IMR-90 (cell line): ENCODE results near the gene GRID1. TPM values are rescaled to one million over a fixed set of nuclear protein-coding genes. Genes with fewer than 3 reads are reported as not detected.

Source experiments
- ATAC-seq: fragments of 200-7000 bp; cut with Tn5 transposase; 2 replicates; pipeline ENCODE4 v1.9.1; 2020; ENCODE audit warnings: low read depth, mild to moderate bottlenecking, moderate library complexity
- BruUV-seq: library from RNA; stranded (reverse); fragments of 400-500 nt; replicated peaks from 2 replicates; lab custom pipeline; 2021; lab: Mats Ljungman, UMichigan
- CTCF ChIA-PET: fragments of 300-600 bp; formaldehyde crosslinking; extraction: SDS; loops from one replicate; lab custom pipeline; 2021; ENCODE audit warnings: antibody characterized with exemption; lab: Yijun Ruan, JAX
- POLR2A ChIA-PET: fragments of 300-600 bp; sonication (Branson Sonifier 250); formaldehyde crosslinking; loops from one replicate; lab custom pipeline; 2022; ENCODE audit warnings: antibody characterized with exemption; ENCODE audit not compliant: unreplicated experiment; lab: Charles Lee
- DNase-seq: peaks from one replicate; pipeline ENCODE4 v3.0.0; 2013
- H2AFZ ChIP-seq: replicated peaks from 2 replicates; pipeline ENCODE3; 2013; ENCODE audit warnings: low read length, mild to moderate bottlenecking; ENCODE audit not compliant: poor library complexity
- H2AK5ac ChIP-seq: 2 replicates; pipeline ENCODE4 v1.6.1; 2013; ENCODE audit warnings: low read depth, low read length, inconsistent platforms
- H2AK9ac ChIP-seq: replicated peaks from 2 replicates; pipeline ENCODE3; 2013; ENCODE audit warnings: mild to moderate bottlenecking, low read depth, low read length, moderate library complexity; ENCODE audit not compliant: poor library complexity
- H2BK120ac ChIP-seq: 2 replicates; pipeline ENCODE4 v1.6.1; 2013; ENCODE audit warnings: low read depth, low read length, inconsistent platforms
- H2BK15ac ChIP-seq: 3 replicates; pipeline ENCODE4 v1.6.1; 2013; ENCODE audit warnings: low read depth, low read length, inconsistent platforms
- H2BK20ac ChIP-seq: 2 replicates; pipeline ENCODE4 v1.6.1; 2013; ENCODE audit warnings: low read depth, mild to moderate bottlenecking, inconsistent platforms, low read length, moderate library complexity
- H2BK5ac ChIP-seq: 2 replicates; pipeline ENCODE4 v1.6.1; 2013; ENCODE audit warnings: mild to moderate bottlenecking, low read depth, low read length, inconsistent platforms; ENCODE audit not compliant: poor library complexity, severe bottlenecking
- H3K14ac ChIP-seq: replicated peaks from 2 replicates; pipeline ENCODE4 v1.6.1; 2013; ENCODE audit warnings: low read depth, low read length, inconsistent platforms
- H3K18ac ChIP-seq: 2 replicates; pipeline ENCODE4 v1.6.1; 2013; ENCODE audit warnings: low read depth, low read length, control low read depth
- H3K23ac ChIP-seq: 2 replicates; pipeline ENCODE4 v1.6.1; 2013; ENCODE audit warnings: low read depth, low read length, inconsistent platforms
- H3K27ac ChIP-seq: 2 replicates; pipeline ENCODE4 v1.5.1; 2013; ENCODE audit warnings: mild to moderate bottlenecking, control low read depth, low read length; ENCODE audit not compliant: insufficient read depth
- H3K27me3 ChIP-seq: 2 replicates; pipeline ENCODE4 v1.6.1; 2013; ENCODE audit warnings: low read length; ENCODE audit not compliant: control insufficient read depth, insufficient read depth
- H3K36me3 ChIP-seq: 2 replicates; pipeline ENCODE4 v1.6.1; 2013; ENCODE audit warnings: low read length, mixed read lengths; ENCODE audit not compliant: control insufficient read depth, insufficient read depth
- H3K4ac ChIP-seq: 2 replicates; pipeline ENCODE4 v1.6.1; 2013; ENCODE audit warnings: low read depth, low read length, inconsistent platforms
- H3K4me1 ChIP-seq: 2 replicates; pipeline ENCODE4 v1.6.1; 2013; ENCODE audit warnings: low read length, mixed read lengths; ENCODE audit not compliant: control insufficient read depth, insufficient read depth
- H3K4me2 ChIP-seq: 2 replicates; pipeline ENCODE4 v1.6.1; 2013; ENCODE audit warnings: low read depth, mild to moderate bottlenecking, control low read depth, low read length, moderate library complexity
- H3K4me3 ChIP-seq: 2 replicates; pipeline ENCODE4 v1.5.1; 2013; ENCODE audit warnings: low read depth, mild to moderate bottlenecking, control low read depth, low read length, moderate library complexity; ENCODE audit not compliant: insufficient read depth
- H3K56ac ChIP-seq: 2 replicates; pipeline ENCODE4 v1.6.1; 2013; ENCODE audit warnings: low read length, inconsistent platforms; ENCODE audit not compliant: insufficient read depth; ENCODE audit errors: extremely low read depth
- H3K79me1 ChIP-seq, 2 experiments: 2 replicates each; pipeline ENCODE4 v1.6.1; 2013; ENCODE audit warnings: low read length in 2 of 2, inconsistent platforms in 1 of 2, low read depth in 1 of 2
- H3K9ac ChIP-seq: 2 replicates; pipeline ENCODE4 v1.6.1; 2013; ENCODE audit warnings: low read depth, low read length, control low read depth
- H3K9me1 ChIP-seq: 2 replicates; pipeline ENCODE4 v1.6.1; 2013; ENCODE audit warnings: low read length, inconsistent platforms; ENCODE audit not compliant: insufficient read depth
- H3K9me3 ChIP-seq: 2 replicates; pipeline ENCODE4 v1.6.1; 2013; ENCODE audit warnings: low read length; ENCODE audit not compliant: control insufficient read depth, insufficient read depth
- H4K20me1 ChIP-seq: 2 replicates; pipeline ENCODE4 v1.6.1; 2013; ENCODE audit warnings: low read length, inconsistent platforms; ENCODE audit not compliant: insufficient read depth
- H4K5ac ChIP-seq: 2 replicates; pipeline ENCODE4 v1.6.1; 2013; ENCODE audit warnings: mild to moderate bottlenecking, low read depth, low read length, control low read depth
- H4K8ac ChIP-seq, 2 experiments: 2 replicates each; pipeline ENCODE4 v1.6.1; 2013; ENCODE audit warnings: low read depth in 2 of 2, low read length in 2 of 2, control low read depth in 1 of 2, inconsistent platforms in 1 of 2
- H4K91ac ChIP-seq: 2 replicates; pipeline ENCODE4 v1.6.1; 2013; ENCODE audit warnings: low read depth, low read length, inconsistent platforms; ENCODE audit not compliant: insufficient read depth
- BHLHE40 ChIP-seq: fragments of 150-350 bp; IDR thresholded peaks from 2 replicates; pipeline ENCODE4 v1.6.1; 2016; ENCODE audit warnings: mild to moderate bottlenecking, low read depth, low read length
- CEBPB ChIP-seq: IDR thresholded peaks from 2 replicates; pipeline ENCODE4 v1.6.1; 2012; ENCODE audit warnings: low read depth, low read length, improper control_type of control experiment
- CHD1 ChIP-seq: IDR thresholded peaks from 2 replicates; pipeline ENCODE4 v1.6.1; 2012; ENCODE audit warnings: low read depth, low read length, improper control_type of control experiment
- ELK1 ChIP-seq: fragments of 150-350 bp; IDR thresholded peaks from 2 replicates; pipeline ENCODE4 v1.6.1; 2016; ENCODE audit warnings: low read depth, mild to moderate bottlenecking, low read length, moderate library complexity, borderline replicate concordance
- FOS ChIP-seq: fragments of 150-350 bp; IDR thresholded peaks from 2 replicates; pipeline ENCODE4 v1.6.1; 2016; ENCODE audit warnings: low read depth, low read length
- MAFK ChIP-seq: IDR thresholded peaks from 2 replicates; pipeline ENCODE4 v1.6.1; 2012; ENCODE audit warnings: low read depth, low read length, improper control_type of control experiment
- MAZ ChIP-seq: IDR thresholded peaks from 2 replicates; pipeline ENCODE4 v1.6.1; 2012; ENCODE audit warnings: low read depth, mild to moderate bottlenecking, low read length, improper control_type of control experiment, moderate library complexity, borderline replicate concordance
- MXI1 ChIP-seq: IDR thresholded peaks from 2 replicates; pipeline ENCODE4 v1.6.1; 2012; ENCODE audit warnings: low read depth, mild to moderate bottlenecking, low read length, moderate library complexity, borderline replicate concordance
- RFX5 ChIP-seq: IDR thresholded peaks from 2 replicates; pipeline ENCODE4 v1.8.0; 2012; ENCODE audit warnings: low read depth, mild to moderate bottlenecking, low read length, moderate library complexity
- SMC3 ChIP-seq: fragments of 150-350 bp; IDR thresholded peaks from 2 replicates; pipeline ENCODE4 v1.6.1; 2016; ENCODE audit warnings: low read depth, mild to moderate bottlenecking, antibody characterized with exemption, low read length, moderate library complexity
- USF2 ChIP-seq: fragments of 150-350 bp; IDR thresholded peaks from 2 replicates; pipeline ENCODE4 v1.6.1; 2017; ENCODE audit warnings: mild to moderate bottlenecking, antibody characterized with exemption, low read length, low read depth
- WGBS, 2 experiments: methylation state at CpG; one replicate each; pipeline versions ENCODE4 v1.1.5 to v1.1.7; 2013; ENCODE audit warnings: missing lambda C conversion rate in 2 of 2; ENCODE audit not compliant: insufficient read length in 1 of 2; ENCODE audit errors: extremely low coverage in 2 of 2; 5-methylcytosine and 5-hydroxymethylcytosine counted together
- dilution Hi-C: fragments of 300-500 bp; cut with HindIII; formaldehyde crosslinking; loops from one replicate; pipeline ENCODE4 v1.14.3; 2018; ENCODE audit warnings: low sequenced_read_pairs; ENCODE audit not compliant: unreplicated experiment
- in situ Hi-C: fragments of 300-500 bp; cut with MboI; formaldehyde crosslinking; loops from 3 replicates; pipeline ENCODE4 v1.14.3; 2019; ENCODE audit warnings: low sequenced_read_pairs, inconsistent platforms, mixed read lengths
- intact Hi-C: fragments of 100-400 bp; cut with micrococcal nuclease; formaldehyde crosslinking; loops from 2 replicates; pipeline ENCODE4 v1.10.0; 2022
- polyA plus RNA-seq, 3 experiments: library from polyadenylated mRNA; depleted of rRNA; stranded (reverse); fragments of >200 nt; gene quantifications; 2 replicates each; pipeline ENCODE4 v1.2.3, GENCODE V29; 2012; ENCODE audit warnings: low replicate concordance in 1 of 3
- total RNA-seq: library from RNA; depleted of rRNA; stranded (reverse); fragments of >200 nt; gene quantifications from 2 replicates; pipeline ENCODE4 v1.2.3, GENCODE V29; 2012
- TF ChIP-seq, protein P1 (sequence below): conservative IDR thresholded peaks from 2 replicates; pipeline ENCODE4 v1.5.1; 2012; ENCODE audit warnings: mild to moderate bottlenecking, low read depth, low read length, improper control_type of control experiment

The GRID1 gene
- total and polyA plus RNA-seq, 2 of the 4 experiments (the other 2 are of a cell fraction), result not detected

GRCh38 chr10:86415116-86415515 lies 48.5 kb upstream of the GRID1 start:
- H3K79me1 ChIP-seq, result no peaks in the 10 kb centered on the region
- H3K9me1 ChIP-seq, result 0 out of 2 replicates have a peak, but pooled peaks cover 5% of the 10 kb centered on the region
- ATAC-seq (no peak), DNase-seq (no peak)
- dilution Hi-C loops (no loop called here), in situ Hi-C loops (no loop called here), intact Hi-C loops (no loop called here)
- H3K4me2 ChIP-seq, result no peak overlapping the region
- no peak overlapping the region for H2BK5ac ChIP-seq
- no peak overlapping the region for H4K5ac ChIP-seq
- no peak overlapping the region for H4K8ac ChIP-seq
- no peaks in the 10 kb centered on the region for H3K36me3 ChIP-seq
- no peak overlapping the region for H2BK20ac ChIP-seq
- H3K9ac ChIP-seq, result no peak overlapping the region
- TF ChIP-seq BHLHE40 (no peak), FOS (no peak), ELK1 (no peak), USF2 (no peak), CEBPB (no peak), MAZ (no peak), RFX5 (no peak), MAFK (no peak), CHD1 (no peak), MXI1 (no peak), SMC3 (no peak)
- TF ChIP-seq, protein P1, sequence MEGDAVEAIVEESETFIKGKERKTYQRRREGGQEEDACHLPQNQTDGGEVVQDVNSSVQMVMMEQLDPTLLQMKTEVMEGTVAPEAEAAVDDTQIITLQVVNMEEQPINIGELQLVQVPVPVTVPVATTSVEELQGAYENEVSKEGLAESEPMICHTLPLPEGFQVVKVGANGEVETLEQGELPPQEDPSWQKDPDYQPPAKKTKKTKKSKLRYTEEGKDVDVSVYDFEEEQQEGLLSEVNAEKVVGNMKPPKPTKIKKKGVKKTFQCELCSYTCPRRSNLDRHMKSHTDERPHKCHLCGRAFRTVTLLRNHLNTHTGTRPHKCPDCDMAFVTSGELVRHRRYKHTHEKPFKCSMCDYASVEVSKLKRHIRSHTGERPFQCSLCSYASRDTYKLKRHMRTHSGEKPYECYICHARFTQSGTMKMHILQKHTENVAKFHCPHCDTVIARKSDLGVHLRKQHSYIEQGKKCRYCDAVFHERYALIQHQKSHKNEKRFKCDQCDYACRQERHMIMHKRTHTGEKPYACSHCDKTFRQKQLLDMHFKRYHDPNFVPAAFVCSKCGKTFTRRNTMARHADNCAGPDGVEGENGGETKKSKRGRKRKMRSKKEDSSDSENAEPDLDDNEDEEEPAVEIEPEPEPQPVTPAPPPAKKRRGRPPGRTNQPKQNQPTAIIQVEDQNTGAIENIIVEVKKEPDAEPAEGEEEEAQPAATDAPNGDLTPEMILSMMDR, result no peak
- H3K27ac ChIP-seq, result no peak overlapping the region
- ChIA-PET POLR2A (no interaction called here), CTCF (no interaction called here)
- no peak overlapping the region for H2AK9ac ChIP-seq
- no peak overlapping the region for H3K14ac ChIP-seq
- H2BK120ac ChIP-seq, result no peak overlapping the region
- 100% methylated on average over 1 of the region's 3 CpGs; no CpG with 5 or more reads in 1 of the 2 experiments for WGBS, 2 experiments
- H4K91ac ChIP-seq, result no peak overlapping the region
- H3K4ac ChIP-seq, result no peak overlapping the region
- no peaks in the 10 kb centered on the region for H3K27me3 ChIP-seq
- no peak overlapping the region for H2AFZ ChIP-seq
- no peak overlapping the region for H3K18ac ChIP-seq
- H3K9me3 ChIP-seq, result peaks cover 4% of the 10 kb centered on the region
- H4K20me1 ChIP-seq, result no peaks in the 10 kb centered on the region
- H3K56ac ChIP-seq, result no peak overlapping the region
- no peak overlapping the region for H3K4me3 ChIP-seq
- no TSS peak for BruUV-seq
- H2AK5ac ChIP-seq, result no peak overlapping the region
- H3K23ac ChIP-seq, result no peak overlapping the region
- peaks cover 7% of the 10 kb centered on the region for H3K4me1 ChIP-seq
- no peak overlapping the region for H2BK15ac ChIP-seq
